Activated CD4-positive, alpha-beta T cell treated with anti-CD3 and anti-CD28 coated beads for 36 hours (primary cell): ENCODE measurements around the gene MRPS16. TPM values are rescaled to one million over a fixed set of nuclear protein-coding genes. Genes with fewer than 3 reads are reported as not detected.
A peak's percentile ranks its signal among the peaks of the same experiment; 100 is the strongest.

Experiments used
- ATAC-seq: fragments of 200-7000 bp; cut with Tn5 transposase; one replicate; pipeline ENCODE4 v1.10.0; 2021; ENCODE audit warnings: mild to moderate bottlenecking, moderate library complexity
- CTCF ChIA-PET: fragments of 350-600 bp; sonication (Branson Sonifier 250); formaldehyde crosslinking; loops from one replicate; lab custom pipeline; 2021; ENCODE audit warnings: antibody characterized with exemption; lab: Charles Lee
- POLR2A ChIA-PET: fragments of 350-600 bp; sonication (Branson Sonifier 250); formaldehyde crosslinking; loops from one replicate; lab custom pipeline; 2021; ENCODE audit warnings: antibody characterized with exemption, inconsistent platforms; lab: Charles Lee
- DNase-seq: peaks from one replicate; pipeline ENCODE4 v3.0.0-alpha.2; 2020
- H3K27ac Mint-ChIP-seq: one replicate; pipeline ENCODE4 v1.8.0; 2021; ENCODE audit warnings: mixed read lengths
- H3K27me3 Mint-ChIP-seq: one replicate; pipeline ENCODE4 v1.8.0; 2021; ENCODE audit warnings: mixed read lengths
- H3K36me3 Mint-ChIP-seq: one replicate; pipeline ENCODE4 v1.8.0; 2021; ENCODE audit warnings: low read depth, mixed read lengths
- H3K4me1 Mint-ChIP-seq: one replicate; pipeline ENCODE4 v1.8.0; 2021; ENCODE audit warnings: mixed read lengths
- H3K4me3 Mint-ChIP-seq: one replicate; pipeline ENCODE4 v1.8.0; 2021; ENCODE audit warnings: mild to moderate bottlenecking, moderate library complexity, mixed read lengths
- H3K9me3 Mint-ChIP-seq: one replicate; pipeline ENCODE4 v1.8.0; 2021; ENCODE audit warnings: low read depth, mixed read lengths
- intact Hi-C, 2 experiments: fragments of 100-400 bp; cut with DNase I in 1 of 2; cut with micrococcal nuclease in 1 of 2; formaldehyde crosslinking; loops; one replicate each; pipeline versions ENCODE4 v1.14.2 to v1.15.1; 2022 to 2024; cut with DNase I, micrococcal nuclease
- total RNA-seq, 2 experiments: library from RNA; stranded (reverse); gene quantifications; one replicate each; pipeline ENCODE4 v1.2.3, GENCODE V29; 2021

The MRPS16 gene
- total RNA-seq: 100 to 1,000 TPM; 123 to 138 TPM

- ChIA-PET POLR2A (interaction anchor here (0.6 to 1.8 kb wide), 9 partner anchors 8 to 477 kb away, joined by 3 to 5 read pairs (median 4); no protein-coding TSS in a partner anchor), CTCF (interaction anchor here (1.1 to 2.9 kb wide), 4 partner anchors 9 to 156 kb away, joined by 3 to 16 read pairs (median 6); partner anchors contain the start of gene P4HA1)
- peaks cover 32% of the 10 kb centered on the region for H3K4me1 Mint-ChIP-seq
- DNase-seq (peak; percentile 95), ATAC-seq (peak; percentile 84)
- intact Hi-C loops: loop anchor here (1.0 to 10.0 kb wide), 12 partner anchors 84 to 622 kb away; partner anchors contain the start of genes ANXA7 (in 2 of the 2), CFAP70 (in 2 of the 2), CAMK2G (in 1 of the 2) and ECD (in 1 of the 2)
- peak within 1 kb of the TSS; percentile 94 for H3K4me3 Mint-ChIP-seq
- H3K27me3 Mint-ChIP-seq: no peaks in the 10 kb centered on the region
- peaks cover 38% of the 10 kb centered on the region for H3K36me3 Mint-ChIP-seq
- peak within 1 kb of the TSS; percentile 98 for H3K27ac Mint-ChIP-seq
- H3K9me3 Mint-ChIP-seq: no peaks in the 10 kb centered on the region
Observed at GRCh38 chr10:73252445-73253224, at the start of gene MRPS16. MRPS16 (minus strand) TSS chr10:73252644; CDS start chr10:73252482, 162 bp downstream.

DNA sequence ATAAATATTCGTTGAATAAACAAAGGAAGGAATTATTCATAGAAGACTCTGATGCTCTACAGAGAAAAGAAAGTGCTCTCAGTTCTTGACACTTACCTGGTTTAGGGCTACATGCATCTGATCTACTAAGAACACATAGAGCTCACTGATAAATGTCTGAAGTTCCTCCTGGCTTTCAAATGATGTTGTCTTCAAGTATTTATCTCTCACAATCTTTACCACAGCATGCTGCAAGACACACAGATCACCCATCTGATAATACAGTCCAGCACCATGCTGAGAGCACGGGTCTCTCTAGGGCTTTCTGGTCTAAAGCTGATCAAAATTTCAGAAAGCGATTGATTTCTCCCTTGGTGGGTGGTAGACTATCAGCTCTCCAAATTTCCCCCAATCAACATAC is 44.5 kb upstream of the MRPS16 start:
- H3K4me1 Mint-ChIP-seq: no peaks in the 10 kb centered on the region
- ChIA-PET CTCF (no interaction called here), POLR2A (no interaction called here)
- no peaks in the 10 kb centered on the region for H3K36me3 Mint-ChIP-seq
- DNase-seq (no peak), ATAC-seq (no peak)
- H3K4me3 Mint-ChIP-seq: no peak overlapping the region
- H3K27me3 Mint-ChIP-seq: peaks cover 2% of the 10 kb centered on the region
- no peaks in the 10 kb centered on the region for H3K9me3 Mint-ChIP-seq
- no peak overlapping the region for H3K27ac Mint-ChIP-seq
- intact Hi-C loops: no loop called here

DNA sequence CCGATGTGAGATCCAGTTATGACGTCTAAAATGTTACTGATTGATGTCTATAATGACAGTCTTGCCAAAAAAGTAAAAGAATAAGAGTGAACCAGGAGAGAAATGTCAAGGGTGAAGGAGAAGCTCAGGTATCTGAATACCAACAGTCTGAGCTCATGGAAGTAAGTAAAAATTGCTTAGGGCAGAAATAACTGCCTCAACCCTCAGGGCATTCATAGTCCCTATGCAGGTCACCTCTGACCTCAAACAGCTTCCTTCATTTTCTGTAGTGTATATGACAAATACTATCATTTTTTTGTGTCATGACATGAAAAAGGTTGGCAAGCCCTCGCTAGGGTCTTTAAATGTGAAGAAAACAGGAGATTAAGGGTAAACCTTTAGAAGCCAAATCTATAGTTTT is 41.0 kb upstream of the MRPS16 start:
- H3K4me3 Mint-ChIP-seq: no peak overlapping the region
- H3K9me3 Mint-ChIP-seq: no peaks in the 10 kb centered on the region
- H3K27ac Mint-ChIP-seq: no peak overlapping the region
- H3K27me3 Mint-ChIP-seq: no peaks in the 10 kb centered on the region
- H3K4me1 Mint-ChIP-seq: no peaks in the 10 kb centered on the region
- intact Hi-C loops: no loop called here
- H3K36me3 Mint-ChIP-seq: peaks cover 7% of the 10 kb centered on the region
- no peak for DNase-seq
- ATAC-seq: no peak
- POLR2A ChIA-PET: no interaction called here
- CTCF ChIA-PET: interaction anchor here (0.6 kb wide), 1 partner anchor 264 kb away, joined by 3 read pairs; no protein-coding TSS in a partner anchor

DNA sequence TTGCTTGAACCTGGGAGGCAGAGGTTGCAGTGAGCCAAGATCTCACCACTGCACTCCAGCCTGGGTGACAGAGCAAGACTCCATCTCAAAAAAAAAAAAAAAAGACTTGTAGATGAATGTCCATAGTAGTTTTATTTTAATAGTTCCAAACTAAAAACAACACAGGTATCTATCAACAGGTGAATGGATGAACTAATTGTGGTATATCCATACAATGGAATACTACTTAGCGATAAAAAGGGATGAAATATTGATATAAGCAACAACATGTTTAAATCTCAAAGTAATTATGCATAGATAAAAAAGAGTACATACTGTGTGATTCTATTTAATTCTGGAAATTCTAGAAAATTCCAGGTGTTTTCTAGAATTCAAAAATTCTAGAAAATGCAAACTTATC is 37.5 kb upstream of the MRPS16 start:
- CTCF ChIA-PET: no interaction called here
- peaks cover 7% of the 10 kb centered on the region for H3K36me3 Mint-ChIP-seq
- intact Hi-C loops: no loop called here
- no peak for ATAC-seq
- no peaks in the 10 kb centered on the region for H3K9me3 Mint-ChIP-seq
- DNase-seq: no peak
- H3K4me3 Mint-ChIP-seq: no peak overlapping the region
- POLR2A ChIA-PET: no interaction called here
- no peaks in the 10 kb centered on the region for H3K4me1 Mint-ChIP-seq
- H3K27ac Mint-ChIP-seq: no peak overlapping the region
- no peaks in the 10 kb centered on the region for H3K27me3 Mint-ChIP-seq

DNA sequence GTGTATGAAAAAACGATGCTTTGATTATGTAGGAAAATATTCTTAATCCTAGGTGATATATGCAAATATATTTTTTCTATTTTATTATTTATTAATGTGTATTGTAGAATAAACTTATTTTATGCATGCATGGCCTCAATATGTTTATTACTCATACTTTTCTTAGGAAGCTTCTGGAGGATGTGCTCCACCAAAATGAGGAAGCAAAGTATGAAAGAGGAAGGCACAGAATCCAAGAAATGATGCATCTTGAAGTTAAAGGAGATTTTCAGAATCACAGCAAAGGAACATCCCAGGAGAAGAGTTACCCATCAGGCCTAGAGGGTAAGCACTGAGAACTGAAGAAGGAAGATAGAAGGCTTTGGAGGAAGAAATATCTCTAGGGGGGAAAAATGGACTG is 35.0 kb upstream of the MRPS16 start:
- Mint-ChIP-seq H3K27me3 (no peaks in the 10 kb centered on the region), H3K4me3 (no peak overlapping the region), H3K27ac (no peak overlapping the region), H3K36me3 (peaks cover 7% of the 10 kb centered on the region), H3K4me1 (no peaks in the 10 kb centered on the region), H3K9me3 (no peaks in the 10 kb centered on the region)
- ChIA-PET CTCF (no interaction called here), POLR2A (no interaction called here)
- no peak for DNase-seq
- no peak for ATAC-seq
- intact Hi-C loops: no loop called here

GRCh38 chr10:73281097-73281496 is 28.7 kb upstream of the MRPS16 start:
- no peak for ATAC-seq
- no peaks in the 10 kb centered on the region for H3K36me3 Mint-ChIP-seq
- POLR2A ChIA-PET: interaction anchor here (0.6 kb wide), 1 partner anchor 119 kb away, joined by 4 read pairs; no protein-coding TSS in a partner anchor

GRCh38 chr10:73264423-73264822 is 12.0 kb upstream of the MRPS16 start:
- Mint-ChIP-seq H3K4me1 (peaks cover 3% of the 10 kb centered on the region), H3K9me3 (no peaks in the 10 kb centered on the region), H3K27ac (no peak overlapping the region), H3K36me3 (no peaks in the 10 kb centered on the region), H3K4me3 (no peak overlapping the region), H3K27me3 (no peaks in the 10 kb centered on the region)
- intact Hi-C loops: loop anchor here in 1 of 2 experiments (1.0 kb wide), 1 partner anchor 380 kb away; no protein-coding TSS in a partner anchor
- no peak for ATAC-seq
- CTCF ChIA-PET: interaction anchor here (1.0 to 2.1 kb wide), 8 partner anchors 8 to 380 kb away, joined by 3 to 20 read pairs (median 4); partner anchors contain the start of genes DNAJC9 and MRPS16
- no peak for DNase-seq
- POLR2A ChIA-PET: interaction anchor here (1.0 kb wide), 1 partner anchor 18 kb away, joined by 4 read pairs; the partner anchor contains the start of gene DNAJC9

More at GRCh38 chr10:73281097-73281496, 28.7 kb upstream of the MRPS16 start:
- Mint-ChIP-seq H3K27ac (no peak overlapping the region), H3K4me3 (no peak overlapping the region), H3K27me3 (no peaks in the 10 kb centered on the region), H3K4me1 (no peaks in the 10 kb centered on the region), H3K9me3 (no peaks in the 10 kb centered on the region)
- DNase-seq: no peak
- intact Hi-C loops: no loop called here
- CTCF ChIA-PET: no interaction called here

DNA sequence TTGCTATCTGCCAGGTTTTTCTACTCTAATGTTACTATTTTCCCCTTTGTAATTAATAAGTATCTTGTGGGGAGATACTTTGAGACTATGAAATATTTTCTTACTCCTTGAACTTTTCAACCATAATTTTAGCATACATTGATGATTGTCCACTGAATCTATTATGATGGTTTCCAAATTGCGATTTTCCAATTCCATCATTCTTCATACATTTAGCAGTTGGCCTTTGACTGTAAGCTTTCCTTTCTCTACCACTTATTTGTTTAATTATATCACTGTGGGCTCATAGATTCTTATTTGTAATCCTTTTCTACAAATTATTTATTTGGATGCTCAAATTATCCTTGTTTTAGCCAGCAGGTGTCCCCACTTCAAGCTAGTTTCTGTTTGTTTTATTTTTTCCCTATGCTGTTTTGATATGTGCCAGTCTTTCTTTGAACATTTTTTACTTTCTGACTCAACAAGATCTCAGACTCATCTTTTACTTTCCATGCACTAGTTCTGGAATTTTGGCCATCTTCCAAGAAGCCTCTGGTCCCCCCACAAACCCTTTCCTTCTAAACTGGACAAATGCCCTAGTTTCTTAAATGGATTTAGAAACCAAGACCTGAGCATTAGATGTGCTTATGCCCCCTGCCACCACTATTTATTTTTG is 11.4 kb upstream of the MRPS16 start:
- peak; percentile 7 for DNase-seq
- Mint-ChIP-seq H3K4me1 (peaks cover 3% of the 10 kb centered on the region), H3K27me3 (no peaks in the 10 kb centered on the region), H3K27ac (no peak overlapping the region), H3K4me3 (no peak overlapping the region), H3K9me3 (peaks cover 5% of the 10 kb centered on the region), H3K36me3 (no peaks in the 10 kb centered on the region)
- ChIA-PET POLR2A (interaction anchor here (1.0 kb wide), 1 partner anchor 17 kb away, joined by 4 read pairs; the partner anchor contains the start of gene DNAJC9), CTCF (interaction anchor here (1.0 to 2.1 kb wide), 10 partner anchors 8 to 381 kb away, joined by 3 to 20 read pairs (median 4); partner anchors contain the start of genes DNAJC9 and MRPS16)
- intact Hi-C loops: loop anchor here in 1 of 2 experiments (1.0 kb wide), 1 partner anchor 380 kb away; no protein-coding TSS in a partner anchor
- no peak for ATAC-seq

DNA sequence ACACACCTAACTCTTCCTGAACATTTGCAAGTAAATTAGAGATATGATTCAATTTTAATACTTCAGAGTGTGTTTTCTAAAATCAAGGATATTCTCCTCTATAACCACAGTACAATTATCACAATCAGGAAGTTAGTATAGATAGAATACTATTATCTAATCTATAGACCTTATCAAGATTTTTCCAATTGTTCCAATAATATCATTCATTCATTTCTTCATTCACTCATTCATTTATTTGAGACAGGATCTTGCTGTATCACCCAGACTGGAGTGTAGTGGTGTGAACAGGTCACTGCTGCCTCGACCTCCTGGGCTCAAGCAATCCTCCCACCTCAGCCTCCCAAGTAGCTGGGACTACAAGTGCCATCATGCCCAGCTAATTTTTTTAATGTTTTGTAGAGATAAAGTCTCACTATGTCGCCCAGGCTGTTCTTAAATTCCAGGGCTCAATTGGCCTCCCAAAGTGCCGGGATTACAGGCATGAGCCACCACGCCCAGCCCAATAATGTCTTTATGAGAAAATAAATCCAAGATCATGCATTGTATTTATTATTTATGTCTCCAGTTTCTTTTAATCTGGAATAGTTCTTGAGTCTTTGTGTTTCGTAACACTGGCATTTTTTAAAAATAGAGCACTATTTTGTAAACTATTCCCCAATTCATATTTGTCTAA is 10.6 kb upstream of the MRPS16 start:
- POLR2A ChIA-PET: interaction anchor here (1.8 kb wide), 1 partner anchor 10 kb away, joined by 3 read pairs; the partner anchor contains the start of gene MRPS16
- peaks cover 7% of the 10 kb centered on the region for H3K9me3 Mint-ChIP-seq
- ATAC-seq: no peak

DNA sequence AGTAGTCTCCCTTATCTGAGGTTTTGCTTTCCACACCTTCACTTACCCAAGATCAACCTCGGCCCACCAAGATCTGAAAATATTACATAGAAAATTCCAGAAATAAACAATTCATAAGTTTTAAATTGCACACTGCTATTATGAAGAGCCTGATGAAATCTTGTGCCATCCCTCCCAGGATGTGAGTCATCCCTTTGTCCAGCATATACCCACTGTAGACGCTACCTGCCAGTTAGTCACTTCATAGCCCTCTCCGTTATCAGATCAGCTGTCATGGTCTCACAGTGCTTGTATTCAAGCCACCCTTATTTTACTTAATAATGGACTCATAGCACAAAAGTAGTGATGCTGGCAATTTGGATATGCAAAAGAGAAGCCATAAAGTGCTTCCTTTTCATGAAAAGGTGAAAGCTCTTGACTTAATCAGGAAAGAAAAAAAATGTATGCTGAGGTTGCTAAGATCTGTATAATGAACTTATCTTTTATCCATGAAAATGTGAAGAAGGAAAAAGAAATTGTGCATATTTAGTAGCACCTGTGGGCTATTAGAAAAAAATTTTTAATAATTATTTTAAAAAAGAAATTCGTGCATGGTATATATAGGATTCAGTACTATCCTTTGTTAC is 9.8 kb upstream of the MRPS16 start:
- DNase-seq (no peak), ATAC-seq (no peak)
- intact Hi-C loops: no loop called here
- H3K36me3 Mint-ChIP-seq: no peaks in the 10 kb centered on the region
- H3K4me3 Mint-ChIP-seq: no peak overlapping the region
- ChIA-PET CTCF (interaction anchor here (2.2 kb wide), 1 partner anchor 10 kb away, joined by 6 read pairs; the partner anchor contains the start of gene MRPS16), POLR2A (interaction anchor here (1.8 kb wide), 1 partner anchor 9 kb away, joined by 3 read pairs; the partner anchor contains the start of gene MRPS16)
- H3K27ac Mint-ChIP-seq: no peak overlapping the region
- H3K27me3 Mint-ChIP-seq: no peaks in the 10 kb centered on the region
- H3K9me3 Mint-ChIP-seq: peaks cover 7% of the 10 kb centered on the region
- peaks cover 3% of the 10 kb centered on the region for H3K4me1 Mint-ChIP-seq

More for the DNA sequence above, 10.6 kb upstream of the MRPS16 start:
- peaks cover 3% of the 10 kb centered on the region for H3K4me1 Mint-ChIP-seq
- H3K27me3 Mint-ChIP-seq: no peaks in the 10 kb centered on the region
- H3K36me3 Mint-ChIP-seq: no peaks in the 10 kb centered on the region
- CTCF ChIA-PET: interaction anchor here (0.7 to 2.1 kb wide), 5 partner anchors 9 to 511 kb away, joined by 3 to 20 read pairs (median 3); partner anchors contain the start of gene MRPS16
- H3K4me3 Mint-ChIP-seq: no peak overlapping the region
- no peak for DNase-seq
- H3K27ac Mint-ChIP-seq: no peak overlapping the region
- intact Hi-C loops: no loop called here
